Natural killer cell (primary cell): ENCODE results near the gene NUFIP1. TPM values are rescaled to one million over a fixed set of nuclear protein-coding genes. Genes with fewer than 3 reads are reported as not detected.

ENCODE experiments used
- ATAC-seq, 3 donors: fragments of 150-1000 bp in 2 of 3; fragments of 200-7000 bp in 1 of 3; cut with Tn5 transposase; 1 replicate in 1 of 3; 2 replicates in 2 of 3; pipeline ENCODE4 v1.10.0; 2021; ENCODE audit warnings: mild to moderate bottlenecking in 2 of 3, moderate library complexity in 2 of 3
- DNase-seq, 2 donors: peaks; one replicate each; pipeline versions ENCODE4 v3.0.0 to v3.0.0-alpha.2; 2013 to 2021; ENCODE audit warnings: mixed read lengths in 1 of 2
- H3K27ac ChIP-seq: one replicate; pipeline ENCODE4 v1.5.1; 2013; ENCODE audit warnings: mild to moderate bottlenecking, low read length
- H3K27me3 ChIP-seq: one replicate; pipeline ENCODE4 v1.6.1; 2013; ENCODE audit warnings: low read length; ENCODE audit not compliant: control insufficient read depth, insufficient read depth
- H3K36me3 ChIP-seq: one replicate; pipeline ENCODE4 v1.6.1; 2013; ENCODE audit warnings: low read length; ENCODE audit not compliant: control insufficient read depth, insufficient read depth
- H3K4me1 ChIP-seq: one replicate; pipeline ENCODE4 v1.6.1; 2013; ENCODE audit warnings: low read length; ENCODE audit not compliant: control insufficient read depth, insufficient read depth
- H3K4me3 ChIP-seq: one replicate; pipeline ENCODE4 v1.5.1; 2013; ENCODE audit warnings: low read length
- H3K9me3 ChIP-seq: one replicate; pipeline ENCODE4 v1.6.1; 2013; ENCODE audit warnings: low read length; ENCODE audit not compliant: control insufficient read depth, insufficient read depth
- H3K27ac Mint-ChIP-seq, 2 donors: one replicate each; pipeline ENCODE4 v1.8.0; 2022; ENCODE audit warnings: mild to moderate bottlenecking in 2 of 2, mixed read lengths in 2 of 2, moderate library complexity in 1 of 2
- H3K27me3 Mint-ChIP-seq, 2 donors: one replicate each; pipeline ENCODE4 v1.8.0; 2022; ENCODE audit warnings: low read depth in 2 of 2, mixed read lengths in 2 of 2
- H3K36me3 Mint-ChIP-seq: one replicate; pipeline ENCODE4 v1.8.0; 2022; ENCODE audit warnings: mixed read lengths
- H3K4me1 Mint-ChIP-seq, 2 donors: one replicate each; pipeline ENCODE4 v1.8.0; 2022; ENCODE audit warnings: mixed read lengths in 2 of 2
- H3K4me3 Mint-ChIP-seq: one replicate; pipeline ENCODE4 v1.8.0; 2022; ENCODE audit warnings: mild to moderate bottlenecking, moderate library complexity, mixed read lengths
- H3K9me3 Mint-ChIP-seq, 2 donors: one replicate each; pipeline ENCODE4 v1.8.0; 2022; ENCODE audit warnings: mixed read lengths in 2 of 2
- CTCF ChIP-seq: fragments of 200-600 bp; IDR thresholded peaks from one replicate; pipeline ENCODE4 v1.8.0; 2022; ENCODE audit warnings: antibody characterized with exemption
- WGBS: methylation state at CpG from one replicate; pipeline ENCODE4 v1.1.7; 2013; ENCODE audit warnings: missing lambda C conversion rate; ENCODE audit not compliant: insufficient coverage; 5-methylcytosine and 5-hydroxymethylcytosine counted together
- intact Hi-C: fragments of 100-400 bp; cut with micrococcal nuclease; formaldehyde crosslinking; loops from one replicate; pipeline ENCODE4 v1.14.2; 2022
- total RNA-seq, 4 donors: library from RNA; stranded (reverse); fragments of 120-200 nt in 1 of 4; gene quantifications; one replicate each; pipeline versions ENCODE4 v1.2.3 to v1.2.4, GENCODE V29; 2013 to 2022

The NUFIP1 gene
- total RNA-seq, 3 donors from 2014 or later (not counting 1 experiment from before 2014, with no cell fraction given): 4.1 to 6.2 (median 4.4) TPM

GRCh38 chr13:44929692-44930091 lies 59.6 kb downstream of the NUFIP1 start:
- intact Hi-C loops: no loop called here
- no peaks in the 10 kb centered on the region for H3K4me1 ChIP-seq
- no peak overlapping the region for H3K27ac ChIP-seq
- H3K4me1 Mint-ChIP-seq: peaks cover 0 to 3% of the 10 kb centered on the region in 2 donors
- no peak overlapping the region for H3K4me3 Mint-ChIP-seq
- peaks cover 10 to 24% of the 10 kb centered on the region in 2 donors for H3K27me3 Mint-ChIP-seq
- H3K4me3 ChIP-seq: no peak overlapping the region
- ATAC-seq (no peak), DNase-seq (no peak)
- H3K9me3 ChIP-seq: no peaks in the 10 kb centered on the region
- H3K36me3 ChIP-seq: no peaks in the 10 kb centered on the region
- WGBS: 90% methylated on average over 3 of the region's 3 CpGs
- TF ChIP-seq CTCF: no peak
- H3K27ac Mint-ChIP-seq: no peak overlapping the region
- H3K36me3 Mint-ChIP-seq: no peaks in the 10 kb centered on the region
- H3K9me3 Mint-ChIP-seq: no peaks in the 10 kb centered on the region
- H3K27me3 ChIP-seq: no peaks in the 10 kb centered on the region

- no peaks in the 10 kb centered on the region for H3K4me1 Mint-ChIP-seq
- 53% methylated on average over 1 of the region's 4 CpGs for WGBS
- no peaks in the 10 kb centered on the region for H3K9me3 Mint-ChIP-seq
- H3K36me3 ChIP-seq: no peaks in the 10 kb centered on the region
- H3K4me1 ChIP-seq: no peaks in the 10 kb centered on the region
- ATAC-seq (no peak), DNase-seq (no peak)
- no peak for TF ChIP-seq CTCF
- no peaks in the 10 kb centered on the region for H3K36me3 Mint-ChIP-seq
- H3K27ac ChIP-seq: no peak overlapping the region
- no peak overlapping the region for H3K4me3 ChIP-seq
- intact Hi-C loops: no loop called here
- H3K4me3 Mint-ChIP-seq: no peak overlapping the region
- H3K9me3 ChIP-seq: no peaks in the 10 kb centered on the region
- H3K27me3 Mint-ChIP-seq: peaks cover 25 to 27% of the 10 kb centered on the region in 2 donors
- H3K27me3 ChIP-seq: no peaks in the 10 kb centered on the region
- H3K27ac Mint-ChIP-seq: no peak overlapping the region
Measured at GRCh38 chr13:44927968-44928367, 61.3 kb downstream of the NUFIP1 start.

- Mint-ChIP-seq H3K36me3 (no peaks in the 10 kb centered on the region), H3K27me3 (peaks cover 14 to 28% of the 10 kb centered on the region in 2 donors), H3K9me3 (no peaks in the 10 kb centered on the region), H3K4me1 (no peaks in the 10 kb centered on the region), H3K27ac (peak overlapping the region in 1 of 2 donors; percentile 34), H3K4me3 (peak overlapping the region; percentile 49)
- DNase-seq (no peak), ATAC-seq (no peak)
- Histone ChIP-seq H3K4me1 (peaks cover 15% of the 10 kb centered on the region), H3K27me3 (no peaks in the 10 kb centered on the region), H3K4me3 (no peak overlapping the region), H3K9me3 (no peaks in the 10 kb centered on the region), H3K27ac (no peak overlapping the region), H3K36me3 (no peaks in the 10 kb centered on the region)
- no peak for TF ChIP-seq CTCF
- intact Hi-C loops: no loop called here
- 81% methylated on average over 2 of the region's 2 CpGs for WGBS
Measured at GRCh38 chr13:44921931-44922758, 67.1 kb downstream of the NUFIP1 start.
